HepG2 (cell line): ENCODE results near the gene AMN. TPM values are rescaled to one million over a fixed set of nuclear protein-coding genes. Genes with fewer than 3 reads are reported as not detected.

Experiments
- ATAC-seq: fragments of 200-7000 bp; cut with Tn5 transposase; 3 replicates; pipeline ENCODE4 v1.9.1; 2020; ENCODE audit warnings: mild to moderate bottlenecking, moderate library complexity
- BruUV-seq: library from RNA; stranded (reverse); fragments of 400-500 nt; replicated peaks from 2 replicates; lab custom pipeline; 2021; lab: Mats Ljungman, UMichigan
- CTCF ChIA-PET: fragments of 300-600 bp; formaldehyde crosslinking; extraction: SDS; loops from one replicate; lab custom pipeline; 2021; ENCODE audit warnings: low total read pairs, inconsistent platforms, low intra/inter-chr PET ratio; lab: Yijun Ruan, JAX
- POLR2A ChIA-PET: fragments of 350-600 bp; sonication (Branson Sonifier 250); formaldehyde crosslinking; loops from one replicate; lab custom pipeline; 2020; ENCODE audit warnings: antibody characterized with exemption, inconsistent platforms; lab: Yijun Ruan, JAX
- DNase-seq: peaks from one replicate; pipeline ENCODE4 v3.0.0-alpha.2; 2015; ENCODE audit warnings: low spot score
- FAIRE-seq: peaks from 3 replicates; lab custom pipeline; 2011; peaks lifted over from hg19 to GRCh38; lab: Jason Lieb, UNC
- H2AFZ ChIP-seq: one replicate; pipeline ENCODE4 v1.6.1; 2011; ENCODE audit warnings: low read length, inconsistent platforms
- H3K27ac ChIP-seq: fragments of 300-600 bp; 3 replicates; pipeline ENCODE4 v1.8.0; 2011; ENCODE audit warnings: mixed run types, mild to moderate bottlenecking, mixed read lengths, low read length, inconsistent platforms; ENCODE audit not compliant: insufficient read depth; ENCODE audit errors: extremely low read length
- H3K27me3 ChIP-seq, 2 experiments: fragments of 200-600 bp in 1 of 2; 2 replicates in 1 of 2; 3 replicates in 1 of 2; pipeline versions ENCODE4 v1.6.0 to v1.8.0; 2011; ENCODE audit warnings: low read length in 2 of 2, mild to moderate bottlenecking in 2 of 2, moderate library complexity in 2 of 2, inconsistent platforms in 1 of 2; ENCODE audit not compliant: insufficient read depth in 2 of 2, control insufficient read depth in 1 of 2
- H3K36me3 ChIP-seq, 2 experiments: fragments of 200-600 bp in 1 of 2; replicated peaks in 1 of 2; 2 replicates in 1 of 2; 3 replicates in 1 of 2; pipeline versions ENCODE4 v1.5.1 to v1.8.0; 2011; ENCODE audit warnings: low read length in 2 of 2, inconsistent platforms in 1 of 2; ENCODE audit not compliant: insufficient read depth in 2 of 2, control insufficient read depth in 1 of 2
- H3K4me1 ChIP-seq: 2 replicates; pipeline ENCODE4 v1.5.1; 2012; ENCODE audit warnings: low read length, inconsistent platforms; ENCODE audit not compliant: insufficient read depth
- H3K4me2 ChIP-seq: 2 replicates; pipeline ENCODE4 v1.6.0; 2011; ENCODE audit warnings: low read depth, low read length, inconsistent platforms
- H3K4me3 ChIP-seq, 3 experiments: fragments of 200-600 bp in 1 of 3; sonication (generic), shearing (Covaris generic) in 1 of 3; replicated peaks in 1 of 3; 2 replicates each; pipeline ENCODE4 v1.5.1; 2011 to 2016; ENCODE audit warnings: low read length in 3 of 3, inconsistent platforms in 2 of 3, low read depth in 2 of 3, mild to moderate bottlenecking in 2 of 3, control low read depth in 1 of 3, mixed read lengths in 1 of 3; ENCODE audit not compliant: insufficient read depth in 1 of 3
- H3K79me2 ChIP-seq: one replicate; pipeline ENCODE4 v1.6.1; 2011; ENCODE audit warnings: low read length, inconsistent platforms; ENCODE audit not compliant: insufficient read depth
- H3K9ac ChIP-seq: 2 replicates; pipeline ENCODE4 v1.6.0; 2011; ENCODE audit warnings: mild to moderate bottlenecking, low read depth, low read length, inconsistent platforms; ENCODE audit not compliant: insufficient read depth
- H3K9me3 ChIP-seq: 2 replicates; pipeline ENCODE4 v1.5.1; 2012; ENCODE audit warnings: mild to moderate bottlenecking, low read length
- H4K20me1 ChIP-seq: 2 replicates; pipeline ENCODE4 v1.6.0; 2011; ENCODE audit warnings: inconsistent platforms, mild to moderate bottlenecking, low read length, moderate library complexity; ENCODE audit not compliant: insufficient read depth
- BCLAF1 ChIP-seq: fragments of 450-650 bp; IDR thresholded peaks from 2 replicates; pipeline ENCODE4 v1.6.1; 2017; ENCODE audit warnings: mild to moderate bottlenecking
- DMAP1 ChIP-seq: IDR thresholded peaks from 2 replicates; pipeline ENCODE4 v1.6.1; 2016
- HBP1 ChIP-seq: IDR thresholded peaks from 2 replicates; pipeline ENCODE4 v1.6.1; 2016; ENCODE audit warnings: low read depth, control low read depth
- KLF16 ChIP-seq, 2 experiments: sonication (generic) in 1 of 2; formaldehyde crosslinking in 1 of 2; IDR thresholded peaks; 2 replicates each; pipeline versions ENCODE4 v1.6.1 to v1.8.0; 2016 to 2023; ENCODE audit warnings: missing genetic modification reagents in 2 of 2, missing compliant biosample characterization in 1 of 2
- MAZ ChIP-seq, 2 experiments: sonication (generic) in 1 of 2; formaldehyde crosslinking in 1 of 2; IDR thresholded peaks; 2 replicates each; pipeline versions ENCODE4 v1.5.0 to v1.6.1; 2012 to 2020; ENCODE audit warnings: low read depth in 2 of 2, mild to moderate bottlenecking in 2 of 2, borderline replicate concordance in 1 of 2, improper control_type of control experiment in 1 of 2, low read length in 1 of 2, missing genetic modification reagents in 1 of 2, moderate library complexity in 1 of 2
- MED1 ChIP-seq: sonication (generic); formaldehyde crosslinking; IDR thresholded peaks from 2 replicates; pipeline ENCODE4 v1.4.0; 2020; ENCODE audit warnings: missing genetic modification reagents
- PHF21A ChIP-seq: sonication (generic); formaldehyde crosslinking; IDR thresholded peaks from 2 replicates; pipeline ENCODE4 v1.5.0; 2020; ENCODE audit warnings: mild to moderate bottlenecking, missing genetic modification reagents
- ZFX ChIP-seq: sonication (generic); formaldehyde crosslinking; IDR thresholded peaks from 2 replicates; pipeline ENCODE4 v1.4.0; 2020; ENCODE audit warnings: mild to moderate bottlenecking, low read depth, missing genetic modification reagents, moderate library complexity
- ZHX1 ChIP-seq: sonication (generic); formaldehyde crosslinking; IDR thresholded peaks from 2 replicates; pipeline ENCODE4 v1.8.1; 2022; ENCODE audit warnings: low read depth, mild to moderate bottlenecking, missing genetic modification reagents
- ZNF34 ChIP-seq: sonication (generic); formaldehyde crosslinking; IDR thresholded peaks from 2 replicates; pipeline ENCODE4 v1.4.0; 2020; ENCODE audit warnings: mild to moderate bottlenecking, missing genetic modification reagents, borderline replicate concordance
- ZNF550 ChIP-seq: sonication (generic); formaldehyde crosslinking; IDR thresholded peaks from 2 replicates; pipeline ENCODE4 v1.4.0; 2020; ENCODE audit warnings: mild to moderate bottlenecking, missing genetic modification reagents, borderline replicate concordance
- ZNF564 ChIP-seq: sonication (generic); formaldehyde crosslinking; IDR thresholded peaks from 2 replicates; pipeline ENCODE4 v1.8.1; 2023; ENCODE audit warnings: mild to moderate bottlenecking, missing genetic modification reagents
- ZNF574 ChIP-seq: sonication (generic); formaldehyde crosslinking; IDR thresholded peaks from 2 replicates; pipeline ENCODE4 v1.4.0; 2020; ENCODE audit warnings: missing genetic modification reagents
- WGBS: methylation state at CpG from one replicate; pipeline ENCODE4 v1.1.6; 2017; ENCODE audit warnings: low lambda C conversion rate; 5-methylcytosine and 5-hydroxymethylcytosine counted together
- in situ Hi-C: cut with HindIII; loops from 2 replicates; pipeline ENCODE4 v1.10.0; 2017; ENCODE audit warnings: low pct_unique_long_range_greater_than_20kb; ENCODE audit not compliant: extremely low pct_ligation_motif_present
- intact Hi-C: fragments of 100-400 bp; cut with micrococcal nuclease; formaldehyde crosslinking; loops from one replicate; pipeline ENCODE4 v1.10.0; 2022; ENCODE audit not compliant: unreplicated experiment
- polyA plus RNA-seq, 8 experiments: library from polyadenylated mRNA; depleted of rRNA in 3 of 8; stranded (reverse) in 7 of 8; unstranded in 1 of 8; fragments of >200 nt; fragmentation: Illumina TruSeq in 4 of 8; extraction: Trizol in 4 of 8; gene quantifications; 2 replicates each; pipeline versions ENCODE4 v1.2.1 to v1.2.3, GENCODE V29; 2011 to 2016; ENCODE audit warnings: low read depth in 4 of 8, missing spikeins in 1 of 8, mixed read lengths in 1 of 8; ENCODE audit not compliant: insufficient read depth in 1 of 8
- total RNA-seq, 5 experiments: library from RNA; depleted of rRNA; stranded (reverse); fragments of >200 nt; fragmentation: Illumina TruSeq; extraction: Trizol; gene quantifications; 2 replicates each; pipeline ENCODE4 v1.2.3, GENCODE V29; 2016; ENCODE audit warnings: low read depth in 1 of 5

The AMN gene
- total and polyA plus RNA-seq, 2 of the 13 experiments (the other 11 are each of a cell fraction or from before 2014, with no cell fraction given), result 9.8 to 33.1 TPM

GRCh38 chr14:102939820-102940561, 17.5 kb downstream of the AMN start:
- Histone ChIP-seq H4K20me1 (no peaks in the 10 kb centered on the region), H3K27me3 (no peaks in the 10 kb centered on the region), H3K9me3 (no peaks in the 10 kb centered on the region), H3K4me2 (no peak overlapping the region), H3K79me2 (no peaks in the 10 kb centered on the region), H3K4me1 (no peaks in the 10 kb centered on the region), H2AFZ (no peak overlapping the region), H3K27ac (no peak overlapping the region), H3K9ac (no peak overlapping the region), H3K36me3 (peaks cover 0 to 8% of the 10 kb centered on the region in 2 experiments; a peak in 2 of 5 replicates), H3K4me3 (no peak overlapping the region)
- DNase-seq (no peak), FAIRE-seq (no peak), ATAC-seq (no peak)
- BruUV-seq, result no TSS peak
- WGBS, result over 99% methylated on average over 22 of the region's 43 CpGs
- ChIA-PET POLR2A (no interaction called here), CTCF (no interaction called here)
- in situ Hi-C loops (no loop called here), intact Hi-C loops (no loop called here)
- no peak for TF ChIP-seq KLF16 (CRISPR knock-in tag; IDR thresholded peaks at IDR 0.05)
- no peak for TF ChIP-seq HBP1
- TF ChIP-seq MAZ (IDR thresholded peaks at IDR 0.05; ENCODE audit: borderline replicate concordance, low read depth, low read length), result no peak
- TF ChIP-seq MAZ (CRISPR knock-in tag; IDR thresholded peaks at IDR 0.05; ENCODE audit: low read depth), result no peak
- TF ChIP-seq ZNF34 (CRISPR knock-in tag), result no peak
- no peak for TF ChIP-seq BCLAF1
- TF ChIP-seq ZHX1 (CRISPR knock-in tag), result no peak
- no peak for TF ChIP-seq ZNF564 (CRISPR knock-in tag)
- TF ChIP-seq DMAP1, result no peak
- no peak for TF ChIP-seq ZFX (CRISPR knock-in tag)
- TF ChIP-seq ZNF550 (CRISPR knock-in tag), result no peak
- no peak for TF ChIP-seq ZNF574 (CRISPR knock-in tag)
- TF ChIP-seq PHF21A (CRISPR knock-in tag), result no peak
- TF ChIP-seq MED1 (CRISPR knock-in tag), result no peak
